ENCODE measurements around the gene WDR37.

GRCh38 chr10:1159131-1160061 is 103.2 kb downstream of the WDR37 start:
- TF ChIP-seq CTCF (IDR thresholded peaks at IDR 0.05), result no peak
- no peak for TF ChIP-seq POLR2A (IDR thresholded peaks at IDR 0.05)

All from right lobe of liver (tissue), 4 donors.